DOHH2 (cell line): ENCODE results near the gene PRSS12.

Experiments
- H3F3A ChIP-seq: fragments of 200-600 bp; sonication (generic), shearing (Covaris generic); 2 replicates; pipeline ENCODE4 v1.6.0; 2016; ENCODE audit warnings: antibody characterized with exemption, mild to moderate bottlenecking; ENCODE audit not compliant: control insufficient read depth, insufficient read depth
- H3K27ac ChIP-seq: fragments of 200-600 bp; sonication (generic); 2 replicates; pipeline ENCODE4 v1.5.1; 2014; ENCODE audit warnings: low read depth, mild to moderate bottlenecking, low read length, moderate library complexity
- H3K27me3 ChIP-seq: fragments of 200-600 bp; sonication (generic); 2 replicates; pipeline ENCODE4 v1.6.1; 2014; ENCODE audit warnings: mild to moderate bottlenecking, low read length, mixed read lengths; ENCODE audit not compliant: control insufficient read depth
- H3K36me3 ChIP-seq: fragments of 200-600 bp; sonication (generic); 2 replicates; pipeline ENCODE4 v1.6.1; 2014; ENCODE audit warnings: mild to moderate bottlenecking, low read length, moderate library complexity, mixed read lengths; ENCODE audit not compliant: control insufficient read depth
- H3K4me1 ChIP-seq: fragments of 200-600 bp; sonication (generic); 2 replicates; pipeline ENCODE4 v1.6.1; 2014; ENCODE audit warnings: mild to moderate bottlenecking, low read length, mixed read lengths; ENCODE audit not compliant: control insufficient read depth
- H3K4me2 ChIP-seq: fragments of 200-600 bp; sonication (generic); 2 replicates; pipeline ENCODE4 v1.6.0; 2014; ENCODE audit warnings: mild to moderate bottlenecking, low read length, moderate library complexity
- H3K4me3 ChIP-seq: fragments of 200-600 bp; sonication (generic); 2 replicates; pipeline ENCODE4 v1.5.1; 2014; ENCODE audit warnings: mild to moderate bottlenecking, low read length, mixed read lengths
- H3K79me2 ChIP-seq: fragments of 200-600 bp; sonication (generic); 2 replicates; pipeline ENCODE4 v1.6.1; 2014; ENCODE audit warnings: mild to moderate bottlenecking, low read length, mixed read lengths; ENCODE audit not compliant: control insufficient read depth
- H3K9me2 ChIP-seq: fragments of 200-600 bp; sonication (generic); replicated peaks from 2 replicates; pipeline ENCODE4 v1.6.1; 2014; ENCODE audit warnings: mild to moderate bottlenecking, low read length, mixed read lengths; ENCODE audit not compliant: control insufficient read depth
- H3K9me3 ChIP-seq: fragments of 200-600 bp; sonication (generic); 2 replicates; pipeline ENCODE4 v1.6.1; 2014; ENCODE audit warnings: antibody characterized with exemption, low read length, mixed read lengths; ENCODE audit not compliant: control insufficient read depth, insufficient read depth
- H4K20me1 ChIP-seq: fragments of 200-600 bp; sonication (generic); 2 replicates; pipeline ENCODE4 v1.6.0; 2014; ENCODE audit warnings: low read depth, mild to moderate bottlenecking, antibody characterized with exemption, low read length, moderate library complexity; ENCODE audit not compliant: control insufficient read depth, insufficient read depth
- CTCF ChIP-seq: fragments of 200-600 bp; sonication (generic); IDR thresholded peaks from one replicate; pipeline ENCODE4 v1.5.1; 2014; ENCODE audit warnings: antibody characterized with exemption, mild to moderate bottlenecking, low read depth, low read length; ENCODE audit not compliant: poor library complexity, severe bottlenecking
- EZH2phosphoT487 ChIP-seq: fragments of 200-600 bp; sonication (generic); IDR thresholded peaks from 2 replicates; pipeline ENCODE4 v1.6.1; 2017; ENCODE audit warnings: borderline replicate concordance, mild to moderate bottlenecking, antibody characterized with exemption, low read length, moderate library complexity, mixed read lengths

The PRSS12 gene

GRCh38 chr4:118390121-118390520 lies 37.3 kb upstream of the PRSS12 start:
- Histone ChIP-seq H3K4me2 (no peak overlapping the region), H3K9me2 (no peaks in the 10 kb centered on the region), H3K4me1 (no peaks in the 10 kb centered on the region), H3K36me3 (no peaks in the 10 kb centered on the region), H3F3A (no peaks in the 10 kb centered on the region), H3K9me3 (no peaks in the 10 kb centered on the region), H3K27ac (no peak overlapping the region), H3K4me3 (no peak overlapping the region), H3K27me3 (no peaks in the 10 kb centered on the region), H3K79me2 (no peaks in the 10 kb centered on the region), H4K20me1 (no peaks in the 10 kb centered on the region)
- TF ChIP-seq EZH2phosphoT487 (no peak), CTCF (no peak)

- TF ChIP-seq CTCF (no peak), EZH2phosphoT487 (no peak)
- no peaks in the 10 kb centered on the region for H3K9me3 ChIP-seq
- no peaks in the 10 kb centered on the region for H3K27me3 ChIP-seq
- H3K27ac ChIP-seq = no peak overlapping the region
- no peak overlapping the region for H3K4me3 ChIP-seq
- no peaks in the 10 kb centered on the region for H3F3A ChIP-seq
- H3K4me1 ChIP-seq = no peaks in the 10 kb centered on the region
- no peak overlapping the region for H3K4me2 ChIP-seq
- H3K9me2 ChIP-seq = no peaks in the 10 kb centered on the region
- no peaks in the 10 kb centered on the region for H4K20me1 ChIP-seq
- no peaks in the 10 kb centered on the region for H3K79me2 ChIP-seq
- no peaks in the 10 kb centered on the region for H3K36me3 ChIP-seq
Measured at GRCh38 chr4:118389721-118390120, 36.9 kb upstream of the PRSS12 start.

- H3K27me3 ChIP-seq = no peaks in the 10 kb centered on the region
- H4K20me1 ChIP-seq = no peaks in the 10 kb centered on the region
- H3K9me3 ChIP-seq = no peaks in the 10 kb centered on the region
- TF ChIP-seq CTCF = no peak
- no peak for TF ChIP-seq EZH2phosphoT487
- H3K36me3 ChIP-seq = no peaks in the 10 kb centered on the region
- no peaks in the 10 kb centered on the region for H3F3A ChIP-seq
- no peak overlapping the region for H3K4me3 ChIP-seq
- no peaks in the 10 kb centered on the region for H3K9me2 ChIP-seq
- no peaks in the 10 kb centered on the region for H3K79me2 ChIP-seq
- no peak overlapping the region for H3K4me2 ChIP-seq
- no peaks in the 10 kb centered on the region for H3K4me1 ChIP-seq
- H3K27ac ChIP-seq = no peak overlapping the region
Measured at GRCh38 chr4:118388606-118389005, 35.8 kb upstream of the PRSS12 start.

GRCh38 chr4:118381902-118382301 lies 29.1 kb upstream of the PRSS12 start:
- no peak overlapping the region for H3K27ac ChIP-seq
- H3K79me2 ChIP-seq = no peaks in the 10 kb centered on the region
- TF ChIP-seq EZH2phosphoT487 = no peak
- no peaks in the 10 kb centered on the region for H4K20me1 ChIP-seq
- H3K9me2 ChIP-seq = no peaks in the 10 kb centered on the region
- H3K9me3 ChIP-seq = no peaks in the 10 kb centered on the region
- no peaks in the 10 kb centered on the region for H3K4me1 ChIP-seq
- peaks cover 5% of the 10 kb centered on the region for H3K27me3 ChIP-seq
- no peak overlapping the region for H3K4me3 ChIP-seq
- no peak overlapping the region for H3K4me2 ChIP-seq
- no peaks in the 10 kb centered on the region for H3K36me3 ChIP-seq
- H3F3A ChIP-seq = no peaks in the 10 kb centered on the region
